ENCODE measurements around the gene DGKG.

DGKG gene

DNA sequence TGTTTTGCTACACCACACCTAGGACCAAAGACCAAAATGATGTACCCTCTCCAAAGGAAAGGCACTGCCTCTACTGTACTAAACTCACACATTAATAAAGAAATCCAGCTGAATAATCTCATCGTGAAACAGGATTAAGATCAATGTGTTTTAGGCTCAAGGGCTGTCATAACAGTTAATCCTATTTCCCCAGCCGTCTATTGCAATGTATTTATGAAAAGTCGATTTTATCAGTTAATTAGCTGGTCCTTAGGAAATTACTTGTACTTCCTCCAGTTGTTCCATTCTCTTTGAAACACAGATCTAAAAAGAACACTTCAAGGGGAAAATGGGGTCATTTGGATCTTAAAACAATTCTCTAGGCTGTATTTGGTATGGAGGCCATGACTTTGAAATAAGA, 261.6 kb downstream of the DGKG start:
- in situ Hi-C loops (cut with HindIII; ENCODE audit: low pct_unique_long_range_greater_than_20kb, low sequenced_read_pairs), result no loop called here
- TF ChIP-seq JUND (IDR thresholded peaks at IDR 0.05; ENCODE audit: low read depth), result no peak
- DNase-seq (ENCODE audit: low read depth in 1 of 2, low spot score in 1 of 2), result no peak

DNA sequence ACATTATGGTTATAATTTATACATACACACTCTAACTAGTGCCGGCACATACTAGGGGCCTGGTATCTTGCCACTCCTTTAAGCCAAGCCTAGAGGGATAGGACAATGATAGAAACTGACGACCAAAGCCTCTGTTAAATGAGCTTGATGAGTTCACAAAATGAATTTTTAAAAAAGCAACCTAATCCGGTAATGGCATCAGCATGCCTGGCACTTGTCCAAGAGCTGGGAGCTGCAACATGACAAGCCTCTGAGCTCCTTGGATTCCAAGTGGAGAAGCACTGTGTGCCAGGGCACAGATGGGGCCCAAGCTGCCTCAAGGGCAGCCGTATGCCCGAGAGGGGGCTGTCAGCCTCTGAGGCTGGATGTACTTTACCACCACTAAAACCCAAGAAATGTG, 262.9 kb downstream of the DGKG start:
- no peak for TF ChIP-seq JUND (IDR thresholded peaks at IDR 0.05; ENCODE audit: low read depth)
- in situ Hi-C loops (cut with HindIII; ENCODE audit: low pct_unique_long_range_greater_than_20kb, low sequenced_read_pairs), result no loop called here
- peak in 1 of 2 experiments; percentile 39 for DNase-seq (ENCODE audit: low read depth in 1 of 2, low spot score in 1 of 2)

DNA sequence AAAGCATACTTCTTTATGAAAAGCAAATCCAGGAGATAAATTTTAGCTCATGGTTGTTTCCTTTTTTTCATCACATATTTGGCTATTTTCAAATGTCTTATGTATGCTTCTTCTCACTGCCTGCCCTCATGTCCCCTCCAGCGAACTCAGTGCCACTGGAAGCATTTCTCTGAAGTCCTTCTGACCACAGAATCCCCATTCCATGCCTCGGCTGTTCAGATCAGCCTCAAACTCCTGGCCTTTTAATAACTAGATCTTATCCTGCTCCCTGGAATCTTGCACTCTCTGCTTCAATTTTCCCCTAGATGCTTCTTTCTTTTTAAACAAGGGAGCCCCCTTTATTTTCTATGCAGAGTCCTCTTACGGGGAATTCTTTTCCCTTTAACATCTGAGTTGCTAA, 263.3 kb downstream of the DGKG start:
- TF ChIP-seq JUND (IDR thresholded peaks at IDR 0.05; ENCODE audit: low read depth), result no peak
- in situ Hi-C loops (cut with HindIII; ENCODE audit: low pct_unique_long_range_greater_than_20kb, low sequenced_read_pairs), result no loop called here
- DNase-seq (ENCODE audit: low read depth in 1 of 2, low spot score in 1 of 2), result no peak

DNA sequence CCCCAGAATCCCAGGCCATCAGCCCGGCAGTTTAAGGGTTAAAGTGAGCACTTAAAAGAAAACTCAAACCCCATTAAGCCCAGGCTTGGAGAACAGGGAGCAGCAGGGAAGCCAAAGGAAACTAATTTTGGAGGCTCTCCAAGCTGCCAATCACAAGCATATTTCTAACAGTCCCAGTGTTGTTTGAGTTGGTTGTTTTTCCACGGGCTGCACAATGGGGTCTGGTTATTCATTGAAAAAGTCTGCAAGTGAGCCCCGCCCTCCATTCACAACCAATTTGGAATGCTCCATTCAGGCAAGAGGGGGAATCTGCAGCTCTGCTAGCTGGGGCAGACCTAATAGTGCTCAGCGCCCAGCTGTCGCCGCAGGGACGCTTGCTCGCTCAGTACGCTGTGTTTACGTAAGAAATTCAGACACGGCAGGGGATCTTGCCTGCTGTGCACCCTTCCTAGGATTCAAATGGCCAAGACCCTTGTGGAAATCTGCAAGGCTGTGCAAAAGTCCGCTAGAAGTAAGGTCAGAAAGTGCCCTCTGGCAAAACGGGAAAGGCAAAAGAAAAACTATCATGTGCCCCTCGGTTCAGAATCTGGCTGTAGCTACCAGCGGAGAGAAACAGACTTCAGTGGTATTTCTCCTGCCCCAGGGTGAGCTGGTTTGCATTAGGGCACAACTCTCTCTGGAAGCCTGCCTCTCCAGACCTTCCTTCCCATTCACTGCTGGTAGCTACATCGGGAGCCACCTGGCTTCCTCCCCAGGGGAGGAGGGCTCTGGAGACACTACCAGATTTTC, 264.2 kb downstream of the DGKG start:
- DNase-seq (ENCODE audit: low read depth in 1 of 2, low spot score in 1 of 2), result peak; percentile 64 to 87
- TF ChIP-seq JUND (IDR thresholded peaks at IDR 0.05; ENCODE audit: low read depth), result no peak
- in situ Hi-C loops (cut with HindIII; ENCODE audit: low pct_unique_long_range_greater_than_20kb, low sequenced_read_pairs), result no loop called here

DNA sequence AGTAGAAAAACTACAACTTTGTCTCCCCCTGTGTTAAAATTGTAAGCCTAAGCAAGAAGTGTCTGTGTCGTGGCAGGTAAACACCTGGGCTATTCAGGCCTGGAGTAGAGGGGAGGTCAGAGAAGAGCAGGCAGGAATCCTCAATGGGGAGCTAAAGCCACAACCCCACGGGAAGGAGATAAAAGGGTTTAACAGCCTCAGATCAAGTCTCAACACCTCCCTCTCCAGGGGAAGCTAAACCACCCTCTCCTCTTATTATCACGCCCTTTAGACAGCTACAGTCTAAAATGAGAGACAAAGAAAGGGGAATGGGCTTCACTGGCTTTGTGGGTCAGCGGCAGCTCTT, 264.7 kb downstream of the DGKG start:
- in situ Hi-C loops (cut with HindIII; ENCODE audit: low pct_unique_long_range_greater_than_20kb, low sequenced_read_pairs), result no loop called here
- no peak for TF ChIP-seq JUND (IDR thresholded peaks at IDR 0.05; ENCODE audit: low read depth)
- DNase-seq (ENCODE audit: low read depth in 1 of 2, low spot score in 1 of 2), result no peak

Data from T47D (cell line).